HCT116 (cell line): ENCODE measurements around the gene PRKAB2. TPM values are rescaled to one million over a fixed set of nuclear protein-coding genes. Genes with fewer than 3 reads are reported as not detected.
"Not testable (repeated sequence)": the region's sequence is repeated elsewhere in the genome, so short reads cannot be mapped to it uniquely, and the experiment has no call there.

Experiments
- ATAC-seq: fragments of 200-7000 bp; cut with Tn5 transposase; 2 replicates; pipeline ENCODE4 v1.9.1; 2020; ENCODE audit warnings: mild to moderate bottlenecking, moderate library complexity
- BruUV-seq: library from RNA; stranded (reverse); fragments of 400-500 nt; replicated peaks from 2 replicates; lab custom pipeline; 2021; lab: Mats Ljungman, UMichigan
- CTCF ChIA-PET: fragments of 300-600 bp; sonication (Branson Sonifier 250); formaldehyde crosslinking; loops from one replicate; lab custom pipeline; 2021; ENCODE audit warnings: antibody characterized with exemption; lab: Charles Lee
- POLR2A ChIA-PET: fragments of 300-600, 350-600 bp; sonication (Branson Sonifier 250); formaldehyde crosslinking; loops from one replicate; lab custom pipeline; 2021; ENCODE audit warnings: antibody characterized with exemption; lab: Charles Lee
- RAD21 ChIA-PET, 2 experiments: fragments of 300-600 bp; sonication (Branson Sonifier 250); formaldehyde crosslinking; loops; one replicate each; lab custom pipeline; 2023; ENCODE audit warnings: low total read pairs in 2 of 2; ENCODE audit not compliant: uncharacterized antibody in 2 of 2, unreplicated experiment in 2 of 2, low non-redundant PET in 1 of 2; lab: Charles Lee
- DNase-seq: peaks from one replicate; pipeline ENCODE4 v3.0.0-alpha.2; 2010; ENCODE audit warnings: low read depth, low spot score
- H2AFZ ChIP-seq: fragments of 200-600 bp; shearing (Covaris generic), sonication (generic); 2 replicates; pipeline ENCODE4 v1.6.1; 2017; ENCODE audit warnings: low read depth, mixed run types, mixed read lengths, antibody characterized with exemption, low read length; ENCODE audit not compliant: poor library complexity, severe bottlenecking
- H3K27ac ChIP-seq: 2 replicates; pipeline ENCODE4 v1.5.1; 2012; ENCODE audit warnings: low read depth, low read length
- H3K27me3 ChIP-seq: fragments of 200-600 bp; sonication (generic); 2 replicates; pipeline ENCODE4 v1.6.1; 2016; ENCODE audit warnings: mixed run types, low read length, mixed read lengths; ENCODE audit not compliant: insufficient read depth
- H3K36me3 ChIP-seq, 2 experiments: fragments of 200-500 bp in 1 of 2; fragments of 200-600 bp in 1 of 2; sonication (Bioruptor generic) in 1 of 2; sonication (generic) in 1 of 2; 2 replicates each; pipeline versions ENCODE4 v1.5.1 to v1.6.1; 2014 to 2016; ENCODE audit warnings: low read length in 2 of 2, inconsistent platforms in 1 of 2, mixed read lengths in 1 of 2, mixed run types in 1 of 2; ENCODE audit not compliant: insufficient read depth in 2 of 2, control insufficient read depth in 1 of 2
- H3K4me1 ChIP-seq, 2 experiments: fragments of 200-600 bp in 1 of 2; sonication (generic) in 1 of 2; 2 replicates each; pipeline versions ENCODE4 v1.5.1 to v1.6.1; 2012 to 2017; ENCODE audit warnings: low read length in 2 of 2, inconsistent platforms in 1 of 2, mild to moderate bottlenecking in 1 of 2, mixed read lengths in 1 of 2, mixed run types in 1 of 2, moderate library complexity in 1 of 2; ENCODE audit not compliant: insufficient read depth in 2 of 2, control insufficient read depth in 1 of 2
- H3K4me2 ChIP-seq: fragments of 200-600 bp; sonication (generic); 2 replicates; pipeline ENCODE4 v1.6.1; 2017; ENCODE audit warnings: mixed run types, low read length, mixed read lengths
- H3K4me3 ChIP-seq, 2 experiments: fragments of 200-600 bp in 1 of 2; sonication (generic) in 1 of 2; replicated peaks in 1 of 2; 2 replicates each; pipeline ENCODE4 v1.5.1; 2011 to 2016; ENCODE audit warnings: low read length in 2 of 2, control low read depth in 1 of 2, low read depth in 1 of 2, mild to moderate bottlenecking in 1 of 2, mixed read lengths in 1 of 2, mixed run types in 1 of 2
- H3K79me2 ChIP-seq: fragments of 200-600 bp; sonication (generic); 2 replicates; pipeline ENCODE4 v1.6.1; 2017; ENCODE audit warnings: mild to moderate bottlenecking, mixed run types, low read length, moderate library complexity, mixed read lengths; ENCODE audit not compliant: insufficient read depth
- H3K9ac ChIP-seq: fragments of 200-600 bp; sonication (generic); 2 replicates; pipeline ENCODE4 v1.6.1; 2016; ENCODE audit warnings: low read length, mixed read lengths
- H3K9me2 ChIP-seq: fragments of 200-600 bp; sonication (generic), shearing (Covaris generic); 2 replicates; pipeline ENCODE4 v1.6.1; 2017; ENCODE audit warnings: mixed run types, mild to moderate bottlenecking, moderate library complexity; ENCODE audit not compliant: insufficient read depth
- H3K9me3 ChIP-seq, 2 experiments: fragments of 200-500 bp in 1 of 2; fragments of 200-600 bp in 1 of 2; sonication (Bioruptor generic) in 1 of 2; sonication (generic) in 1 of 2; 2 replicates each; pipeline ENCODE4 v1.6.1; 2014 to 2017; ENCODE audit warnings: low read length in 2 of 2, mixed read lengths in 2 of 2, inconsistent platforms in 1 of 2, low read depth in 1 of 2, mild to moderate bottlenecking in 1 of 2, mixed run types in 1 of 2, moderate library complexity in 1 of 2; ENCODE audit not compliant: control insufficient read depth in 1 of 2, insufficient read depth in 1 of 2
- H4K20me1 ChIP-seq: fragments of 200-600 bp; sonication (generic), shearing (Covaris generic); 2 replicates; pipeline ENCODE4 v1.6.1; 2017; ENCODE audit warnings: mixed run types, mild to moderate bottlenecking, moderate library complexity; ENCODE audit not compliant: insufficient read depth
- ELF1 ChIP-seq: IDR thresholded peaks from 2 replicates; pipeline ENCODE4 v1.6.1; 2012; ENCODE audit warnings: low read depth, borderline replicate concordance
- EZH2 ChIP-seq: fragments of 200-600 bp; sonication (generic); IDR thresholded peaks from 2 replicates; pipeline ENCODE4 v1.6.1; 2017; ENCODE audit warnings: antibody characterized with exemption, mixed run types
- ZFX ChIP-seq: fragments of 450-650 bp; IDR thresholded peaks from 2 replicates; pipeline ENCODE4 v1.6.1; 2017
- intact Hi-C: fragments of 100-400 bp; cut with micrococcal nuclease; formaldehyde crosslinking; loops from 2 replicates; pipeline ENCODE4 v1.10.0; 2022
- total RNA-seq: library from RNA; stranded (reverse); gene quantifications from one replicate; pipeline ENCODE4 v1.2.1, GENCODE V29; 2021; ENCODE audit not compliant: unreplicated experiment
- TF ChIP-seq, protein P1 (sequence below): IDR thresholded peaks from 2 replicates; pipeline ENCODE4 v1.6.1; 2012
- TF ChIP-seq, protein P2 (sequence below): IDR thresholded peaks from 2 replicates; pipeline ENCODE4 v1.6.1; 2012

The PRKAB2 gene
- total RNA-seq, 1 experiment from 2014 or later, result 10.9 TPM

GRCh38 chr1:147201276-147201675 is 29.0 kb upstream of the PRKAB2 start:
- Histone ChIP-seq H3K9me3 (no peaks in the 10 kb centered on the region), H3K27ac (no peak overlapping the region), H2AFZ (no peak overlapping the region), H3K9me2 (no peaks in the 10 kb centered on the region), H3K27me3 (no peaks in the 10 kb centered on the region), H3K36me3 (no peaks in the 10 kb centered on the region), H3K79me2 (no peaks in the 10 kb centered on the region), H3K4me3 (no peak overlapping the region), H3K4me2 (no peak overlapping the region), H4K20me1 (no peaks in the 10 kb centered on the region), H3K9ac (no peak overlapping the region), H3K4me1 (no peaks in the 10 kb centered on the region)
- POLR2A ChIA-PET, result no interaction called here
- ATAC-seq (no peak), DNase-seq (no peak)
- TF ChIP-seq ZFX (no peak), ELF1 (no peak), EZH2 (no peak)
- TF ChIP-seq, protein P1, sequence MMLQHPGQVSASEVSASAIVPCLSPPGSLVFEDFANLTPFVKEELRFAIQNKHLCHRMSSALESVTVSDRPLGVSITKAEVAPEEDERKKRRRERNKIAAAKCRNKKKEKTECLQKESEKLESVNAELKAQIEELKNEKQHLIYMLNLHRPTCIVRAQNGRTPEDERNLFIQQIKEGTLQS, result no peak
- TF ChIP-seq, protein P2, sequence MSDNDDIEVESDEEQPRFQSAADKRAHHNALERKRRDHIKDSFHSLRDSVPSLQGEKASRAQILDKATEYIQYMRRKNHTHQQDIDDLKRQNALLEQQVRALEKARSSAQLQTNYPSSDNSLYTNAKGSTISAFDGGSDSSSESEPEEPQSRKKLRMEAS, result no peak
- CTCF ChIA-PET, result no interaction called here
- no TSS peak for BruUV-seq
- RAD21 ChIA-PET, result no interaction called here
- intact Hi-C loops, result no loop called here

DNA sequence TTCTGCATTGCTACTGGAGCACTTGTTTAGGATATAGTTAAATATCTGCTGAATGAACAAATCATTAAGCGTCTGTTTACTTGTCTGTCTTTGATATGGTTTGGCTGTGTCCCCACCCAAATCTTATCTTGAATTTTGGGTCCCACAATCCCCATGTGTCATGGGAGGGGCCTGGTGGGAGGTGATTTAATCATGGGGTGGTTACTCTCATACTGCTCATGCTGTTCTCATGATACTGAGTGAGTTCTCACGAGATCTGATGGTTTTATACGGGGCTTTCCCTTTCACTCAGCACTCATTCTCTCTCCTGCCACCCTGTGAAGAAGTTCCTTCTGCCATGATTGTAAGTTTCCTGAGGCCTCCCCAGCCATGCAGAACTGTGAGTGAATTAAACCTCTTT is 25.1 kb upstream of the PRKAB2 start:
- intact Hi-C loops, DNase-seq, H3K9me2 ChIP-seq, ATAC-seq, H3K36me3 ChIP-seq, H3K4me2 ChIP-seq, CTCF ChIA-PET, H3K9me3 ChIP-seq, H2AFZ ChIP-seq, RAD21 ChIA-PET, H4K20me1 ChIP-seq, POLR2A ChIA-PET, H3K27me3 ChIP-seq, H3K27ac ChIP-seq, H3K9ac ChIP-seq, BruUV-seq, H3K79me2 ChIP-seq, H3K4me1 ChIP-seq, H3K4me3 ChIP-seq: not testable (repeated sequence)
